Loucy (cell line): ENCODE data around the gene FDPS.

Source experiments
- H2AFZ ChIP-seq: fragments of 200-600 bp; sonication (generic); 2 replicates; pipeline ENCODE4 v1.6.0; 2016; ENCODE audit warnings: antibody characterized with exemption, mild to moderate bottlenecking, low read length, moderate library complexity
- H3F3A ChIP-seq: fragments of 200-600 bp; 2 replicates; pipeline ENCODE4 v1.6.0; 2016; ENCODE audit warnings: antibody characterized with exemption, low read depth, mild to moderate bottlenecking
- H3K27me3 ChIP-seq: fragments of 200-600 bp; sonication (generic); 2 replicates; pipeline ENCODE4 v1.6.1; 2014; ENCODE audit warnings: low read length, mild to moderate bottlenecking; ENCODE audit not compliant: insufficient read depth, poor library complexity, severe bottlenecking
- H3K36me3 ChIP-seq: fragments of 200-600 bp; sonication (generic); 2 replicates; pipeline ENCODE4 v1.6.1; 2016; ENCODE audit warnings: low read length; ENCODE audit not compliant: insufficient read depth
- H3K4me1 ChIP-seq: fragments of 200-600 bp; sonication (generic); 2 replicates; pipeline ENCODE4 v1.5.1; 2014; ENCODE audit warnings: low read length, mild to moderate bottlenecking; ENCODE audit not compliant: insufficient read depth, poor library complexity, severe bottlenecking
- H3K4me2 ChIP-seq: fragments of 200-600 bp; sonication (generic); 2 replicates; pipeline ENCODE4 v1.6.0; 2014; ENCODE audit warnings: antibody characterized with exemption, low read length, low read depth, mild to moderate bottlenecking; ENCODE audit not compliant: poor library complexity, severe bottlenecking
- H3K4me3 ChIP-seq: fragments of 200-600 bp; sonication (generic); 2 replicates; pipeline ENCODE4 v1.5.1; 2014; ENCODE audit warnings: low read length, mild to moderate bottlenecking, mixed read lengths; ENCODE audit not compliant: poor library complexity, severe bottlenecking
- H3K79me2 ChIP-seq: fragments of 200-600 bp; sonication (generic); 2 replicates; pipeline ENCODE4 v1.6.1; 2014; ENCODE audit warnings: low read length; ENCODE audit not compliant: insufficient read depth
- H3K9ac ChIP-seq: fragments of 200-600 bp; sonication (generic); 2 replicates; pipeline ENCODE4 v1.6.0; 2014; ENCODE audit warnings: mild to moderate bottlenecking, low read depth, low read length, moderate library complexity; ENCODE audit not compliant: poor library complexity, severe bottlenecking
- H3K9me2 ChIP-seq: fragments of 200-600 bp; sonication (generic); replicated peaks from 2 replicates; pipeline ENCODE4 v1.6.1; 2016; ENCODE audit warnings: low read depth, low read length, mixed read lengths
- H3K9me3 ChIP-seq: fragments of 200-600 bp; sonication (generic); 2 replicates; pipeline ENCODE4 v1.6.1; 2014; ENCODE audit warnings: mild to moderate bottlenecking, antibody characterized with exemption, low read length, low read depth; ENCODE audit not compliant: insufficient read depth
- H4K20me1 ChIP-seq: fragments of 200-600 bp; sonication (generic); 2 replicates; pipeline ENCODE4 v1.6.0; 2014; ENCODE audit warnings: antibody characterized with exemption, low read length, mild to moderate bottlenecking; ENCODE audit not compliant: insufficient read depth, poor library complexity, severe bottlenecking
- CTCF ChIP-seq: fragments of 200-600 bp; sonication (generic); conservative IDR thresholded peaks from 2 replicates; pipeline ENCODE4 v1.5.1; 2014; ENCODE audit warnings: mild to moderate bottlenecking, antibody characterized with exemption, low read length
- EZH2phosphoT487 ChIP-seq: fragments of 200-600 bp; IDR thresholded peaks from 2 replicates; pipeline ENCODE4 v1.6.1; 2018; ENCODE audit warnings: antibody characterized with exemption, mild to moderate bottlenecking, moderate library complexity, borderline replicate concordance

FDPS gene

GRCh38 chr1:155329980-155330598, 21.4 kb downstream of the FDPS start:
- Histone ChIP-seq H3K4me3 (no peak overlapping the region), H2AFZ (no peak overlapping the region), H3K27me3 (no peaks in the 10 kb centered on the region), H3K4me1 (peaks cover 12% of the 10 kb centered on the region), H4K20me1 (no peaks in the 10 kb centered on the region), H3F3A (0 out of 2 replicates have a peak, but pooled peaks cover 6% of the 10 kb centered on the region), H3K9ac (no peak overlapping the region), H3K36me3 (peaks cover 16% of the 10 kb centered on the region; the same call in 1 of the 2 replicates), H3K9me3 (no peaks in the 10 kb centered on the region), H3K9me2 (no peaks in the 10 kb centered on the region), H3K79me2 (peaks cover 2% of the 10 kb centered on the region), H3K4me2 (no peak overlapping the region)
- TF ChIP-seq CTCF (no peak), EZH2phosphoT487 (no peak)

- H2AFZ ChIP-seq = no peak overlapping the region
- no peak overlapping the region for H3K4me3 ChIP-seq
- no peak overlapping the region for H3K9ac ChIP-seq
- no peaks in the 10 kb centered on the region for H3K79me2 ChIP-seq
- H3K4me2 ChIP-seq = no peak overlapping the region
- H4K20me1 ChIP-seq = no peaks in the 10 kb centered on the region
- H3K27me3 ChIP-seq = no peaks in the 10 kb centered on the region
- no peaks in the 10 kb centered on the region for H3K9me2 ChIP-seq
- H3K4me1 ChIP-seq = no peaks in the 10 kb centered on the region
- H3F3A ChIP-seq = no peaks in the 10 kb centered on the region
- TF ChIP-seq CTCF = no peak
- no peak for TF ChIP-seq EZH2phosphoT487
- no peaks in the 10 kb centered on the region for H3K9me3 ChIP-seq
- H3K36me3 ChIP-seq = peaks cover 51% of the 10 kb centered on the region
These were observed 26.3 kb downstream of the FDPS start for GRCh38 chr1:155334962-155335361.

- H3K9me2 ChIP-seq = no peaks in the 10 kb centered on the region
- H3F3A ChIP-seq = no peaks in the 10 kb centered on the region
- H3K36me3 ChIP-seq = peaks cover 76% of the 10 kb centered on the region
- H3K4me1 ChIP-seq = no peaks in the 10 kb centered on the region
- H3K9ac ChIP-seq = no peak overlapping the region
- H3K4me3 ChIP-seq = no peak overlapping the region
- no peak overlapping the region for H2AFZ ChIP-seq
- no peaks in the 10 kb centered on the region for H3K27me3 ChIP-seq
- no peaks in the 10 kb centered on the region for H3K79me2 ChIP-seq
- no peak for TF ChIP-seq EZH2phosphoT487
- TF ChIP-seq CTCF = no peak
- no peaks in the 10 kb centered on the region for H4K20me1 ChIP-seq
- H3K4me2 ChIP-seq = no peak overlapping the region
- H3K9me3 ChIP-seq = no peaks in the 10 kb centered on the region
These were observed 30.9 kb downstream of the FDPS start for GRCh38 chr1:155339515-155340097.
